EL (cell line): ENCODE measurements around the gene KCTD3.

Experiments
- DNase-seq: peaks from one replicate; pipeline ENCODE4 v3.0.0-alpha.2; 2016

The KCTD3 gene

DNA sequence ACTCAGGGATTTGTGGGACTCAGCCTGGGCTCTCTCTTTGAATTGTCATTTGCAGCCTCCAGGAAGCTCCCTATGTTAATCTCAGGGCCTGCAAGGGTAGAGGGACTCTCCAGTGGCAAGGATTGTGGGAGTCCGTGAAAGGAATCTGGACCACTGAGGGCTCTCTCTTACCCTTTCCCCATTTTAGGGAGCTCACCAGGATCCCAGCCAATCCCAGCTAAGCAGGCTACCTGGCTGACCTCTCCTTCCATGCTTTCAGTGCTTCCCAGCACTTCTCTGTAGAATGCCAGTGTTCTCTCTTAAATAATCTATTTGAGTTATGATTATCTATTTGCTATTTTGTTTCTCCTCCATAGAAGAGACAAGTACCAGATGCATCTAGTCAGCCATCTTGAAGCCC is 9.6 kb upstream of the KCTD3 start:
- DNase-seq, result no peak

DNA sequence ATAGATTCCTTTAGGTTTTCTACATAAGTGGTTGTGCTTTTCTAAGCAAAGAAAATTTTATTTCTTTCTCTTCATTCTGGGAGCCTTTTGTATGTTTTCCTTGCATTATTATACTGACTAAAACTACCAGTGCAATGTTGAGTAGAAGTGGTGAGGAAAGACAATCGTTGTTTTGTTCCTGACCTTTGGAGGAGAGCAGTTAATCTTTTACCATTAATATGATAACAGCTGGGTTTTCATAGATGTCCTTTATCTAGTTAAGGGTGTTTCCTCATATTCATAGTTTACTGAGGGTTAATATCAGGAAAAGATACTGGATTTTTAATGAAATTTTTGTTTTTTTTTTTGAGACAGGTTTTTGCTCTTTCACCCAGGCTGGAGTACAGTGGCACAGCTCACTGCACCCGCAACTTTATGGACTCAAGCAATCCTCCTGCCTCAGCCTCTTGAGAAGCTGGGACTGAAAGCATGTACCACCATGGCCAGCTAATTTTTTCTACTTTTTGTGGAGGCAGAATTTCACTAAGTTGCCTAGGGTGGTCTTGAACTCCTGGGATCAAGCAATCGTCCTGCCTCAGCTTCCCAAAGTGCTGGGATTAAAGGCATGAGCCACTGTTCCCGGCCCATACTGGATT is 9.0 kb upstream of the KCTD3 start:
- DNase-seq, result no peak

DNA sequence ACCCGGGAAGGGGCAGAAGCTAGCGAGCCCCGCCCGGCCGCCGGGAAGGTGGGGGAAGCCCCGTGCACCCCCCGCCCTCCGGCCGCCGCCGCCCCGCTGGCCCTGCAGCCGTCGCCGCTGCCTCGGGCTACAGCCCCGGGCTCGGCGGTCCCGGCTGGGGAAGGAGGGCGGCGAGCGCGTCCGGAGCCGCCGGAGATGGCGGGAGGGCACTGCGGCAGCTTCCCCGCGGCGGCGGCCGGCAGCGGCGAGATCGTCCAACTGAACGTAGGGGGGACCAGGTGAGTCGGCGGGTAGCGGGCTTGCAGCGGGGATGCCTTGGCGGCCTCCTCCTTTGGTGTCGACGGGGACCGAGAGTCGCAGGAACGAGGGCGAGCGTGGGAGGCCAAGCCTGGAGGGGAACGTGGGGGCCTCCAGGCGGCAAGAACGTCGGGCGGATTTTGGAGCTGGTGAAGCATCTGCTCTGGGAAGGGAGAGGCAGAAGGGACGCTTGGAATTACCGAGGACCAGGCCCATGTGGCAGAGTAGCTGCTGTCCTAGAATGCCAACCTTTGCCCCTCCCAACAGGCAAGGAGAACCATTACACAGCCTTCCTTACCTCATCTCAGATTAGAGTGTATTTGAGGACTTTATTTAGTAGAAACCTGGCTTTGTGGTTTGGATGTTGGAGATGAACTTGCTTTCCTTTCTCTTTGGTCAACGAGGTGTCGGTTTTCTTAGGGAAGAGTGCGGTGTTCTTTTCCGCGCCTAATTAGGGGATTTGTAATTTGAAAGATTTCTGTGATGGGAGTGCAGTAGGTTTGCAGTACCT is 591 bp downstream of the KCTD3 start:
- DNase-seq, result peak; percentile 74

DNA sequence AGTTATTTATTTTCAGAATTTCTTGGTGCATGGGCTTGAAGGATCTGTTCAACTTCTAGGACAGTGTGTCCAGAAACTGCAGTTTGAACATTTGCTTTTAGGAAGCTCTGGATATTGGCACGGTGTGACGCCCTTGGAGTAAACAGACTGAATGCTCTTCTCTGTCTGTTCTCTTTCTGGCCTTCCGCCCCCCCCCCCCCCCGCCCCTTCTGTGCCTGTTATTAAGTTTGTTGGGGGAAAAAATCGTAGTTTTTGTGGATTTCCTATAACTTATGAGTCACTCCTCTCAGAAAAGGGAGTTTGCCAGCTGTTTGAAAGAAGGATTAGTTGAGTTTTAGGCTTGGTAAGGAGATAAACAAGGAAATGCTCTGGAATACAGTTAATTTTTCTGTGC is 1.2 kb downstream of the KCTD3 start:
- DNase-seq, result peak; percentile 64

DNA sequence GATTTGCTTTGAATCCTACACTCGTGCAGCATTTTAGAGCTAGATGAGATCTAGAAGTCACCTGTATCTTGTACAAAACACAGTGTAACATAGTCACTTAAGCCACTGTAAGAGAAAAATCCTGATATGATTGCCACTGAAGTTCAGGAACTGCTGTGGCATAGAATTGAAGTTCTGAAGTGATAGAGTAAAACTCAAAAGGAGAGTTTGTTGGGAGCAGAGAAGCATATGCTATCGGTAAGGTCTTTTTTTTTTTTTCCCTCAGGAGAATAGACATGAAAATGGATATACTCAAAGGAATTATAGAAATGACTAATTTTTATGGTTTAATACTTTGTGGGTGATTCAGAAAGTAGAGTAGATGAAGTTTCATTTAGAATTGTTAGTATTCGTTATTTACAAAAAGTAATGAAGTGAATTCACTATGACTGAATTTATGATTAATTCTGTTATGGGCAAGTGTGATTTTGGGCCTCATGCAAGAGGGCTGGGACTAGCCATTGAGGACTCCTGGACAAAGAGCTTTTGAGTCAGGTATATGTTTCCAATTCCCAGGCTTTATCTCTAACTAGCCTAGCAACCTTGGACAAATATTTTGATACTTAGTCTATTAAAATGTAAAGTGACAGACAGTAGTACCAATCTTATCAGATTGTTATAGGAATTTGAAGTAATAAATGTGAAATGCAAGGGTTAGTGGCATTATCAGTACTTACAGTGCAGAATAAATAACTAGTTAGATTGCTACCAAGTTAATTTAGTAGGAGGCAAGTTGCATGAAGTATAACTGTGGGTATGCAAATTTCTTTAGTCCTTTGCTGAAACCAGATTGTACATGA is 3.1 kb downstream of the KCTD3 start:
- DNase-seq, result peak; percentile 30

DNA sequence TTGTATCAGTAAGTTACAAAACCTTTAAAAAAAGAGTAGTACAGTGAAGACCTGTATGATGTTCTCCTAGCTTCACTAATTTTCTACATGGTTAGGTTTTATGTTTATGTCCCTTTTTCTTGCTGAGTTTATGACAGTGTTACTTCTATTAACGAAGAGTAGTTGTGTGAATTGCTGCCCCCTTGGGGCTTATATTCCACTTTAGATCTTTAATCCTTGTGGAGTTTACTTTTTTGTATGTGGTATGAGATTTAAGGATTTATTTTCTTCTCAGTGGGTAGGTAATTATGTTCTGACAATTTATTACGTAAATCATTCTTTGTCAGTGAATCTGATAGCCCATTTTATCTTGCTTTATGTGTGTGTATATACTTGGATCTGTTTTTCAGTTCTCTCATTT is 14.8 kb downstream of the KCTD3 start:
- no peak for DNase-seq

DNA sequence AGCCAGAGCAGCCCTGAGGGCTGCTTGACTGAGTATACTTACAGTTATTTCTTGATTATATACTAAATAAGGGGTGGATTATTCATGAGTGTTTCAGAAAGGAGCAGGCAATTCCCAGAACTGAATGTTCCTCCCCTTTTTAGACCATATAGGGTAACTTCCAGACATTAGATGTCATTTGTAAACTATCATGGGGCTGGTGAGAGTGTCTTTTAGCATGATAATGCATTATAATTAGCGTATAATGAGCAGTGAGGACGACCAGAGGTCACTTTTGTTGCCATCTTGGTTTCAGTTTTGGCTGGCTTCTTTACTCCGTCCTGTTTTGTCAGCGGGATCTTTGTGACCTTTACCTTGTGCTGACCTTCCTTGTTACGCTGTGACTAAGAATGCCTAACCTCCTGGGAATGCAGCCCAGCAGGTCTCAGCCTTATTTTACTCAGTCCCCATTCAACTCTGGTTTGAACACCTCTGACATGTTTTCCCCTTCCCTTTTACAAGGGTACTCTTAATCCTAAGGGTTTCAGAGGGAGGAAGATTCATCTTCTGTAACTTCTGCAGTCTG is 16.2 kb downstream of the KCTD3 start:
- no peak for DNase-seq

DNA sequence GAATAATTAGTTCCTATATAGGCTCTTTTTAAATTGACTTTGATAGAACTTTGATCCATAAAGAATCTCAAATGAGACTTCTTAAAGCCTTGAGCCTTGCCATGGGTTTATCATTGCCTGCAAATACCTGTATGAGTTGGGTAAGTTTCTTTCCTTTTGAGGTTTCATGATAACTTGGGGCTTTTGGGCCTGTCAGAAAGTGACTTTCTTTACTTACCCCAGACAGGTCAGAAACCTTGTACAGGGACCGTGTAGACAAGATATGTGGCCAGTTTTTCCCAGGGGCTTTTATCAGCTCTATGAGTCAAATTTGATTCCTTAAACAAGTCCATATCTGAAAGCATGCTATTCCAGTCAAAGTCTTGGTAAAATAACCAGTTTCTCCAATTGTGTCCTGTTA is 17.3 kb downstream of the KCTD3 start:
- DNase-seq, result no peak

DNA sequence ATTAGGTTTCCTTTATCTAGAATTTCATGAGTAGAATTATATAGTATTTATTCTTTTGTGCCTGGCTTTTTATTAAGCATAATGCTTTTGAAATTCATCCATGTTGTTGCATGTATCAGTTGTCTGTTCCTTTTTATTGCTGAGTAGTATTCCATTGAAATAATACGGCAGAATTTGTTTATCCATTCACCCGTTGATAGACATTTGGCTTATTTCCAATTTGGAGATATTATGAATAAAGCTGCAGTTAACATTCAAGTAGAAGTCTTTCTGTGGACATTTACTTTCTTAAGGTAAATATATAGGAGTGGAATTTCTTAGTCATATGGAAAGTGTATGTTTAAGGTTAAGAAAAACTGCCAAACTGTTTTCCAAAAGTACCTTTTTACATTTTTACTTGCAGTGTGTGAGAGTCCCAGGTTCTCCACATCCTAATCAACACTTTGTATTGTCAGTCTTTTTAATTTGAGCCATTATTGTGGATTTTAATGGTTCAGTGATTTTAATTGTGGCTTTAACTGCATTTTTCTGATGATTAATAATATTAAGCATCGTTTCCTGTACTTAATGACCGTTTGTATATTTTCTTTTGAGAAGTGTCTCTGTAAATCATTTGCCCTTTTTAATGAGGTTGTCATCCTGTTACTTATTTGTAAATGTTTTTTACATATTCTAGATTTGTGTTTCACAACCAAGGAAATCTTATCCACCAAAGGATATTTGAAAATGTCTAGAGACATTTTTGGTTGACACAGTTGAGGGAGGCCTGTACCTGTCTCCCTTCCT is 22.7 kb downstream of the KCTD3 start:
- no peak for DNase-seq

DNA sequence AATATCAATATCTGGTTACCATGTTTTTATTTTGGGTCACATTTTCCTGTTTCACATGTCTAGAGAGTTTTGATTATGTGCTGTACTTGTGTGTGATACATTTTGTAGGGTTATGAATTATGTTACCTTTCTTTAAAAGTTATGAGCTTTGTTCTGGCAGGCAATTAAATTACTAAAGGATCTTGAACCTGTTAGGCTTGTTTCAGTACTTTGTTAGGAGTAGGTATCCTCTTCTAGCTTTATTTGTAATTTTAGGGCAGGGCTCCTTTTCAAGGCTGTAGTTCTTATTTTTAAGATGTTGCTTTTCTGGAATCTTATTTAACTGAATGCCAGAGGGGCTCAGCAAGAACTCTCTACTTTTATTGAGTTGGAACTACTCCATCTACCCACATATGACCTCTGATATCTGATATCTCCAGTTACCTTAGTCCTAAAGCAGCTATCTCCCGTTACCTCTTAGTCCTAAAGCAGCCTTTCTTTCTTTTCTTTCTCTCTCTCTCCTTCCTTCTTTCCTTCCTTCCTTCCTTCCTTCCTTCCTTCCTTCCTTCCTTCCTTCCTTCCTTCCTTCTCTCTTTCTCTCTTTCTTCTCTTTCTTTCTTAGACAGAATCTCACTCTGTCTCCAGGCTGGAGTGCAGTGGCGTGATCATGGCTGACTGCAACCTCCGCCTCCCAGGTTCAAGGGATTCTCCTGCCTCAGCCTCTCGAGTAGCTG is 23.8 kb downstream of the KCTD3 start:
- no peak for DNase-seq

DNA sequence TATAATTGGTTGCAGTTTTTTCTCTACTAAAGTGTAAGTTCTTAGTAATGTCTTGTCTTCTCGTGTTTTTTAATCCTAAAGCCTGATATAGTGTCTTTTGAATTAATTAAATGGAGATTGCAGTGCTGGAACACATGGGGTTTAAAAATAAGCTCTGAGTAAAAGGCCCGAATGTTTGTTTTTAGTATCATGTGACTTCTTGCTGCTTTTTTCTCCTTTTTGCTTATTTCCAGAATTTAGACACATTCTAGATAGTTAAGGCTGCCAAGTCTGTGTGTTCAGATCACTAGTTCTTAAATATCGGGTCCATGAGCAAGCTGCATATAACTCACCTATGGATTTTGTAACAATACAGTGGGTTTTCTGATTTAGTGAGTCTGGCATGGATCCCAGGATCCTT is 27.5 kb downstream of the KCTD3 start:
- no peak for DNase-seq

DNA sequence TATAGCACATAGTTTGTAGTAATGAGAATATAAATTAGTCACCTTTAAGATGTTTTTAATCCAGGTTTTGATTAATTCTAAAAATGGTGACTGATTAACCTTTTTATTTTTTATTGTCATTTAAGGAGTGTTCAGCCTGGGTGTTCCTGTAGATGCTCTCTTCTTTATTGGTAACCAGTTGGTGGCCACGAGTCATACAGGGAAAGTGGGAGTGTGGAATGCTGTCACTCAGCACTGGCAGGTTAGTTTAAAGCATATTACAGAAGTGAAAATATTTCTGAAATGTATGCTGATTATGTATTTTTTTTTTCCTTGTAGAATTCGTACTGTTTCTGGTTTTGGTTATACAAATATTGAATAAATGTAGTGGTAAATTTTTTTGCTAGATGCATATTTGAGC is 28.1 kb downstream of the KCTD3 start:
- peak; percentile 23 for DNase-seq

DNA sequence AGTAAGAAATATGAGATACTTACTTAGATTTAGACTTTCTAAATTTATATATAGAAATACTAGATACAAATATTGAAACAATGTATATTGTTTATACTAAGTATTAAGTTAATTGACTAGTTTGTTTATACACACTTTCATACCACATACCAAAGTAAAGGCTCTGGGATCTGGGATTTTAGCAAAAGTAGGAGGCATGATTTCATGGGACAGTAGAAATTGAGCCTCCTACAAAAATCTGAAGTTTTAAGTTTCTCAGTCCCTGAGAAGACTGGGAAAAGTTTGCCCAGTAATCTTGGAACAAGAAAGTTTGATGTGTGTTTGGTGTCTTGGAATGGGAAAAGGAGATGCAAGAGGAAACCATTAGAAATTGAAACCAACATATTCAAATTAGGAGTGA is 30.9 kb downstream of the KCTD3 start:
- no peak for DNase-seq

DNA sequence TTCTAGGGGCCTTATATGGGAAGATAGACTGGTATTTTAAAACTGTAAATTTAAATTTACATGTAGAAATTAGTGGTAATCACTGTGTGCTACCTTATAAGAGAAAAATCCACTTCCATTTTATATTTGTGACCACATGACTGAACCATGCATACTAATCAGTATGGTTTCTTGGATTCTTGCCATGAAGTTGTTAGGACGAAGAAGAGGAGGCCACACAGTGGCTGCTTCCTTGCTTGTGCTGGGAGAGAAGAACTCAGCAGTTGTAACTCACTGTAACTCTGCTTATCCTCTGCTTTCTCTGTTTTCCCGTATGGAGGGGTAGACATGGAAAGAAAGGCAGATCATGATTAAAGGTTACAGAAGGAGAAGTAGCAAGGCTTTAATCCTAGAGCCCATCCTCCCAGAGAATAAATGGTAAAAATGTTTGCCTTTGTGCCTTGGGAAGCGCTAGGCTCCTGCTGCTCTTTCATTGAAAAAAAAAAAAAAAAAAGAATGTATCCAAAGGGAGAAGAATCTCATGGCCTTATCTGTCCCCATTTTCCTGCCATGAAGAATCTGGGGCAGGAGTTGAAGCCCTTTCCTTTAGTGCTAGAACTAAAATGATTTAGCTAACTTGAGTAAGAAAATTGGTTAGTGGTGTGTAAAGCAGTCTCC is 32.4 kb downstream of the KCTD3 start:
- peak; percentile 57 for DNase-seq

DNA sequence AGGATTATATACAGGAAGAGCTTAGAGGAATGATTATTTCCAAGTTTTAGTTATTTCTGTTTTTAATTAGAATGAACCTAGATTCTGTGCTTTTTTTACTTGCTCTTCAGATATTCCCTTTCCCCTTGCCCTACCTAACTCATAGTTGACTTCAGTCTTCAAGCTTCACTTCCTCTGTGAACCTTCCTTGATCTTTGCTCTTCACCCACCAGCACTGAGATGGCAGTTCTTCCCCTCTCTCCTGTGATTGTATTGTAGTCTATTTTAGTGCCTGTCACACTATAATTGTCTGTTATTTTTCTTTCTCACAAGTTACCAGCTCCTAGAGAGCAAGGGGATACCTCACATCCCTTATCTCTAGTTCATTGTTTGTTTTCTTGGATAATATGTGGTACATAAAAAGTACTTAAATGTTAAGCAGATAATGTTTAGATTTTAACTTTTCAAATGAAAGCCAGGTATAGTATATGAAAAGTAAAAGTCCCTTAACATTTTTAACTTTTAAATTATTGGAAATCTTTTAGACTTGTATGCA is 33.2 kb downstream of the KCTD3 start:
- no peak for DNase-seq

DNA sequence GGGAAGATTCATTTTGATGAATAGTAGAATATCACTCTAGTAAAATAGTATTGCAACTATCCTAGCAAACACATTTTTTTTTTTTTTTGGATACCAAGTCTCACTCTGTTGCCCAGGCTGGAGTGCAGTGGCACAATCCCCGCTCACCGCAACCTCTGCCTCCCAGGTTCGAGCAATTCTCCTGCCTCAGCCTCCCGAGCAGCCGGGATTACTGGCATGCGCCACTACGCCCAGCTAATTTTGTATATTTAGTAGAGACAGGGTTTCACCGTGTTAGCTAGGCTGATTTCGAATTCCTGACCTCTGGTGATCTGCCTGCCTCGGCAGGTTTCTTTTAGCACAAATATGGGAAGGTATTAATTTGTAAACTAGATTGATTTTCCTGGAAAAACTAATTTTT is 33.8 kb downstream of the KCTD3 start:
- DNase-seq, result no peak

DNA sequence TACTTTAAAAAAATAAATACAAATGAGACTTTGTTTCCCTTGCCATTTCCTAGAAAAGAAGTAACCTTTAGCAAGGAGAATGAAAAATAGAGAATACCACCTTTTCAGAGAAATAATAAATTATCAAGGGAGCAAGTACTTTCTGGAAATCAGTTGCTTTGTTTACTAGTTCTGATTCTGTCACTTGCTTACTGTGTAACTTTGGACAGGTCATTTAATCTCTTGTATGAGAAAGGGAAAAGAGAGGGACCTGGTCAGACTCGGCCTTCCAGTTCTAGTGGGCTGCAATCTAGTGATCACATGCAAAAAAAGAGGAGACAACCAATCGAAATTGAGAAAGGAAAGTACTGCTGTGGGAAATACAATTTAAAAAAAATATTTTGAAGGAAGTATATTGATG is 34.2 kb downstream of the KCTD3 start:
- no peak for DNase-seq

DNA sequence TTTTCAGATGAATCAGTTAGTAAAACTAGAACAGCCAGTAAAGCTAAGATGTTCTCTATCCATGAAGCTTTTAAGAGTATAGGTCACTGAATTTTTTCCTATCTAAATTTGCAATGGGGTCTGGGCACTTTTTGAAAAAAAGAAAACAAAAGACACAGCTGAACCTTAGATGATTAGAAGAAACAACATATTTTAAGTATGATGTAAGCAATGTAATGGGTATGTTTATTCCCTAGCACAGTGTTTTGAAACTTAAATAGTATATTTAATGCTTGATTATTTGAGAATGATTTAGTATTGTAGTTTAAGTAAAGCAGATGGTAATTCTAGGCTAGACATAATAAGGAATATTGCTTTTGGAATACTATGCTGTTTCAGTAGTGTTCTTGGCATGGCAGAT is 36.2 kb downstream of the KCTD3 start:
- DNase-seq, result peak; percentile 9

DNA sequence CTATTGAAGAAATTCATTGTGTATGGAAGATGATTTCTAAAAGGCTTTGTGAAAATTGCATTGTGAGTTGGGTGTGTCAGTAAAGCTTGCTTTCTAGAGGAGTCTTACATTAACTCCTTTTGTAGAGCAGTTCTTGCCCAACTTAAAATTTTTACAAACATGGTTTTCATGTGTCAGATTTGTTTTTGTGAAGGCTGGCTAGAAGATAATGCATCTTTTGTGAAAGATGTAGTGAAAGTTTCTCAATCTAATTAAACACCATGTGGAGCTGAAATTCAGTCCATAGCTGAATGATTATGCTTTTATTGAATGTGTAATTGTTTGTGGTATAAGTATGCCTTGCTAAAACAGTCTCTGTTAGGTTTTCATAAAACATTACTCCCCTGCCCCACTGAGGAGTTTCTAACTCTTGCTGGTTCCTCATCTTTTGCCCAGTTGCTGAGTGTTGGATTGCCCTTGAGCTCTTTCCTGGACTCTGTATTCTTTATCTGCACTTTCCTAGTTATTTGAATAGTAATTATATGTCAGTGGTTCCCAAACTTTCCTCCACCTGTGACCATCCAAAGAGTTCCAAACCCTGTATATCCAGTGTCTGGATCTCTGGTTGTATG is 38.0 kb downstream of the KCTD3 start:
- DNase-seq, result no peak

DNA sequence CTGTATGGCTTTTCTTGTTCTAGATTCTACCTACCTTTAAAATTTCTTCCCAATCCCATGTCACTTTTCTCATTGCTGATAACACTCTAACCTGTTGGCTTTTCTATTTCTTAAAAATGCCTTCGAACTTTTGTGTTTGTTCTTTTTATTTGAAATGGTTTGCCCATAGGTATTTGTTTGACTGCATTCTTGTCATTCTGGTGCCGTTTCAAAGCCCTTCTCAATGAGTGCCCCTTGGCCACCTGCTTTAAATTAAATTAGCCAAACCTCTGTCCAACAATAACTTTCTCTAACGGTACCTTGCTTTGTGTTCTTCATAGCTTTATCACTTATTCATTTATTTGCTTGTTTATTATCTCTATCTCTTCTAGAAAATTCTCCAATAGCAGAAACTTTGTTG is 38.9 kb downstream of the KCTD3 start:
- no peak for DNase-seq
